Measurements from ENCODE around the gene PTCH2.

Gene PTCH2

DNA sequence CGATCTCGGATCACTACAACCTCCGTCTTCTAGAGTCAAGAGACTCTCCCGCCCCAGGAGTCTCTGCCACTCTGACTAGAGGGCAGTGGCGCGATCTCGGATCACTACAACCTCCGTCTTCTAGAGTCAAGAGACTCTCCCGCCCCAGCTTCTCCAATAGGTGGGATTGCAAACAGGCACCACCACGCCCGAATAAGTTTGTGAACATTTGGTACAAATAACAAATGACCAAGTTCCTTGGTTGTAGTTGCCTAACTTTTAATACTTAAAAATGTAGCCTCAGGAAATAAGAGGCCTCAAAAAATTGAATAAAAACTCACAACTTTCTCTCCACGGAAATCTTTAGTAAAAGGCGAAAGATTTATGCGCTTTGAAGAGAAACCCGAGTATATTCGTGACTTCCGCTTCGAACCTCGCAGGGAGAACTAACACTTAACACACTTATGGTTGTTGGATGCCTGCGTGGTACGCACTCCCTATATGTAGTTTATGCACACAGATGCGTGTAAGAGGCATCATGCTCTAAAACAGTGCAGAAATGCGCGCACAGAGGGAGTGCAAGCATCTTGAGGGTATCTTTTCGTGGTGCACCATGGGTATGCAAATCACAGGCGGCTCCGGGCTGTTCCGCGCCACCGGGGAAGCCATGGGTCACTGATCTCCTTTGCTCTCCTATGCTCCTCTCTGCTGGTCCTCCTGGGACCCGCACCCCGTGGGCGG lies 23.3 kb downstream of the PTCH2 start:
- TF ChIP-seq SPI1 (IDR thresholded peaks at IDR 0.05; ENCODE audit: borderline replicate concordance, low read depth) (peak; percentile 83), GABPA (IDR thresholded peaks at IDR 0.05; ENCODE audit: low read depth) (peak; percentile 53; the same call in 1 of the 2 replicates), CTCF (IDR thresholded peaks at IDR 0.05; ENCODE audit: insufficient read depth, low read length) (no peak), REST (IDR thresholded peaks at IDR 0.05; ENCODE audit: insufficient replicate concordance, low read depth) (peak; percentile 11), POLR2AphosphoS5 (IDR thresholded peaks at IDR 0.05; ENCODE audit: low read depth) (peak; percentile 99)
- no peaks in the 10 kb centered on the region for H3K27me3 ChIP-seq (ENCODE audit: insufficient read depth, poor library complexity, severe bottlenecking)
- peak overlapping the region; percentile 100 for H3K27ac ChIP-seq (replicated peaks)
- DNase-seq (ENCODE audit: low read depth in 1 of 2, low spot score in 1 of 2): peak; percentile 83 to 92
- peak overlapping the region; percentile 44 for H3K4me3 ChIP-seq (replicated peaks; ENCODE audit: insufficient read depth, low read length)

GRCh38 chr1:44819196-44819607 lies 23.9 kb downstream of the PTCH2 start:
- H3K27me3 ChIP-seq (ENCODE audit: insufficient read depth, poor library complexity, severe bottlenecking): no peaks in the 10 kb centered on the region
- peak overlapping the region; percentile 100 for H3K27ac ChIP-seq (replicated peaks)
- no peak for DNase-seq (ENCODE audit: low read depth in 1 of 2, low spot score in 1 of 2)
- TF ChIP-seq GABPA (IDR thresholded peaks at IDR 0.05; ENCODE audit: low read depth): no peak
- TF ChIP-seq POLR2AphosphoS5 (IDR thresholded peaks at IDR 0.05; ENCODE audit: low read depth): no peak
- no peak for TF ChIP-seq REST (IDR thresholded peaks at IDR 0.05; ENCODE audit: insufficient replicate concordance, low read depth)
- no peak for TF ChIP-seq SPI1 (IDR thresholded peaks at IDR 0.05; ENCODE audit: borderline replicate concordance, low read depth)
- TF ChIP-seq CTCF (IDR thresholded peaks at IDR 0.05; ENCODE audit: insufficient read depth, low read length): no peak
- H3K4me3 ChIP-seq (replicated peaks; ENCODE audit: insufficient read depth, low read length): peak overlapping the region; percentile 28

DNA sequence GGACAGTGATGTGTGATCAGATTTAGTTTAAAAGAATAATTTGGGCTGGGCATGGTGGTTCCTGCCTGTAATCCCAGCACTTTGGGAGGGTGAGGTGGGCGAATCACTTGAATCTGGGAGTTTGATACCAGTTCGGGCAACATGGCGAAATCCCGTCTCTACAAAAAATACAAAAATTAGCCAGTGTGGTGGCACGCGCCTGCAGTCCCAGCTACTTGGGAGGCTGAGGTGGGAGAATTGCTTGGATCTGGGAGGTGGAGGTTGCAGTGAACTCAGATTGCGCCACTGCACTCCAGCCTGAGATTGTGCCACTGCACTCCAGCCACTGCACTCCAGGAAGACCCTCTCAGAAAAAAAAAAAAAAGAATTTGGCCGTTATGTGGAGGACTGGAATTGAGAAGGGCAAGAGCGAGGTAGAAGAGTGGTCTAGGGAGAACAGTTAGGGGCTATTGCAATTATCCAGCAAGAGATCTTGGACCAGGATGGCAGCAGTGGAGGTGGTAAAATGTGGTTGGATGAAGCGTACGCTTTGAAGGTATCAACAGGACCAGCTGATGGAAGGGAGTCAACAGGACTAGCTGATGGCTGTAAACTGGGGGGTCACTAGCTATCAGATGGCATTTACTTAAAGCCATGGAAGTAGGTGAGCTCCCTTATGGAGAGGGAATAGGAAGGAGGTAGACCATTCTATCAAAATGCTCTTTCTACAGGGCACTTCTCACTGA lies 25.1 kb downstream of the PTCH2 start:
- no peak for DNase-seq (ENCODE audit: low read depth in 1 of 2, low spot score in 1 of 2)
- Histone ChIP-seq H3K27ac (replicated peaks) (no peak overlapping the region), H3K27me3 (ENCODE audit: insufficient read depth, poor library complexity, severe bottlenecking) (no peaks in the 10 kb centered on the region), H3K4me3 (replicated peaks; ENCODE audit: insufficient read depth, low read length) (no peak overlapping the region)
- TF ChIP-seq SPI1 (IDR thresholded peaks at IDR 0.05; ENCODE audit: borderline replicate concordance, low read depth) (no peak), CTCF (IDR thresholded peaks at IDR 0.05; ENCODE audit: insufficient read depth, low read length) (no peak), POLR2AphosphoS5 (IDR thresholded peaks at IDR 0.05; ENCODE audit: low read depth) (no peak), GABPA (IDR thresholded peaks at IDR 0.05; ENCODE audit: low read depth) (no peak), REST (IDR thresholded peaks at IDR 0.05; ENCODE audit: insufficient replicate concordance, low read depth) (no peak)

All from HL-60 (cell line).